OCI-LY3 (cell line): ENCODE results near the gene ERLIN1.

Experiments used
- H2AFZ ChIP-seq: fragments of 200-600, 300-600 bp; shearing (Covaris generic); 2 replicates; pipeline ENCODE4 v1.6.0; 2014; ENCODE audit warnings: antibody characterized with exemption, low read depth, low read length
- H3K27ac ChIP-seq: fragments of 200-600, 300-600 bp; sonication (generic); 2 replicates; pipeline ENCODE4 v1.5.1; 2014; ENCODE audit warnings: mild to moderate bottlenecking, low read length, moderate library complexity, mixed read lengths
- H3K27me3 ChIP-seq: fragments of 200-600, 300-600 bp; sonication (generic); 2 replicates; pipeline ENCODE4 v1.6.1; 2014; ENCODE audit warnings: low read depth, low read length, mixed read lengths
- H3K36me3 ChIP-seq: fragments of 200-600, 300-600 bp; sonication (generic); replicated peaks from 2 replicates; pipeline ENCODE3; 2014; ENCODE audit warnings: low read depth, low read length, mixed read lengths
- H3K4me1 ChIP-seq: fragments of 300-600, 200-600 bp; sonication (generic); 2 replicates; pipeline ENCODE4 v1.6.1; 2014; ENCODE audit warnings: low read length, mixed read lengths
- H3K4me2 ChIP-seq: fragments of 200-600, 300-600 bp; sonication (generic); 2 replicates; pipeline ENCODE4 v1.6.1; 2014; ENCODE audit warnings: low read length, mixed read lengths
- H3K4me3 ChIP-seq: fragments of 300-600, 200-600 bp; sonication (generic); 2 replicates; pipeline ENCODE4 v1.5.1; 2014; ENCODE audit warnings: antibody characterized with exemption, mild to moderate bottlenecking, low read length, moderate library complexity
- H3K79me2 ChIP-seq: fragments of 300-600, 200-600 bp; shearing (Covaris generic); 2 replicates; pipeline ENCODE4 v1.6.1; 2014; ENCODE audit warnings: mild to moderate bottlenecking, low read length, mixed read lengths
- H3K9ac ChIP-seq: fragments of 300-600, 200-600 bp; shearing (Covaris generic); 2 replicates; pipeline ENCODE4 v1.6.0; 2014; ENCODE audit warnings: mild to moderate bottlenecking, low read length, moderate library complexity
- H3K9me3 ChIP-seq: fragments of 200-600, 300-600 bp; shearing (Covaris generic); 2 replicates; pipeline ENCODE4 v1.6.1; 2014; ENCODE audit warnings: low read length, mixed read lengths; ENCODE audit not compliant: insufficient read depth
- H4K20me1 ChIP-seq: fragments of 200-600, 300-600 bp; sonication (generic); 2 replicates; pipeline ENCODE4 v1.6.1; 2016; ENCODE audit warnings: low read length, mixed read lengths; ENCODE audit not compliant: insufficient read depth
- EZH2phosphoT487 ChIP-seq: fragments of 200-600 bp; shearing (Covaris generic); IDR thresholded peaks from 2 replicates; pipeline ENCODE4 v1.6.1; 2018; ENCODE audit warnings: antibody characterized with exemption, mixed run types, low read depth
- TF ChIP-seq, protein P1 (sequence below): fragments of 200-600, 300-600 bp; sonication (generic); IDR thresholded peaks from 2 replicates; pipeline ENCODE4 v1.5.1; 2014; ENCODE audit warnings: antibody characterized with exemption, low read length, low read depth

ERLIN1 gene

DNA sequence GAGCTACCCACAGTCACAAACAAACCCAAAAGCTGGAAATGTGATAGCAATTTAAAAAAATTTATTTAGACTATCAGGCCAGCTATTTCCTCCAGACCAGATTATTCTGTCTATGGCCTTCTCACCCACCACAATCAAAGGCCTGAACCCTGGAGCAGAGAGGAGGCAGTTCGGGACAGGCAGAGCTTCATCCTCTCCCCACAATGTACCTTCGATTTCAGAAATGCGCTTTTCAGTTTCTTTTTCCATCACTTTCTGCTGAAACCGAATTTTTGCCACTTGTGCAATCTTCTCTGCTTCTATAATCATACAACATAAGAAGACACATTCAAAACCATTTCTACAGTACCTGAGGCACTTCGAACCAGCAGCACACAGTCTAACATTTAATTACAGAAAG, 29.9 kb downstream of the ERLIN1 start:
- no peak overlapping the region for H3K27ac ChIP-seq
- no peaks in the 10 kb centered on the region for H3K9me3 ChIP-seq
- TF ChIP-seq EZH2phosphoT487, result no peak
- TF ChIP-seq, protein P1, sequence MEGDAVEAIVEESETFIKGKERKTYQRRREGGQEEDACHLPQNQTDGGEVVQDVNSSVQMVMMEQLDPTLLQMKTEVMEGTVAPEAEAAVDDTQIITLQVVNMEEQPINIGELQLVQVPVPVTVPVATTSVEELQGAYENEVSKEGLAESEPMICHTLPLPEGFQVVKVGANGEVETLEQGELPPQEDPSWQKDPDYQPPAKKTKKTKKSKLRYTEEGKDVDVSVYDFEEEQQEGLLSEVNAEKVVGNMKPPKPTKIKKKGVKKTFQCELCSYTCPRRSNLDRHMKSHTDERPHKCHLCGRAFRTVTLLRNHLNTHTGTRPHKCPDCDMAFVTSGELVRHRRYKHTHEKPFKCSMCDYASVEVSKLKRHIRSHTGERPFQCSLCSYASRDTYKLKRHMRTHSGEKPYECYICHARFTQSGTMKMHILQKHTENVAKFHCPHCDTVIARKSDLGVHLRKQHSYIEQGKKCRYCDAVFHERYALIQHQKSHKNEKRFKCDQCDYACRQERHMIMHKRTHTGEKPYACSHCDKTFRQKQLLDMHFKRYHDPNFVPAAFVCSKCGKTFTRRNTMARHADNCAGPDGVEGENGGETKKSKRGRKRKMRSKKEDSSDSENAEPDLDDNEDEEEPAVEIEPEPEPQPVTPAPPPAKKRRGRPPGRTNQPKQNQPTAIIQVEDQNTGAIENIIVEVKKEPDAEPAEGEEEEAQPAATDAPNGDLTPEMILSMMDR, result no peak
- peaks cover 45% of the 10 kb centered on the region for H3K36me3 ChIP-seq
- peaks cover 29% of the 10 kb centered on the region for H3K79me2 ChIP-seq
- H3K4me3 ChIP-seq, result no peak overlapping the region
- no peaks in the 10 kb centered on the region for H3K27me3 ChIP-seq
- H3K4me1 ChIP-seq, result peaks cover 33% of the 10 kb centered on the region
- 0 out of 2 replicates have a peak overlapping the region, but pooled peaks have one; percentile 26 for H3K4me2 ChIP-seq
- H3K9ac ChIP-seq, result no peak overlapping the region
- no peak overlapping the region for H2AFZ ChIP-seq
- H4K20me1 ChIP-seq, result no peaks in the 10 kb centered on the region

DNA sequence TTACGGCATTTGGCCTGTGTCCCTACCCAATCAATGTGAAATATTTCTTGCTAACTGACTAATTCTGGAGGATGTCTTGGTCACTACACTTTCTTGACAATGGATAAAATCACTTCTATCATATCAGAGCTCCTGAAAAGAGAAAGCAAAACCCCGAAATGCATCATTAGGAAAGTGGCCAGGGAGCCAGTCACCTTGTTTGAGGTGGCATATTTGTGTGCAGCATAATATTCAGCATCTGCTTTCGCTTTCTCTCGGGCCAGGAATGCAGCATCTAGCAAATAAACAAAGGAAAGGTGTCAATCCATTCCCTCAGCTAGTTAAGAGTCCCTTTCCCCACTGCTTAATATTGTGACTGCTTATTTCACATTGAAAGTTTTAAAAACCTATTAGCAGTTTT, 31.2 kb downstream of the ERLIN1 start:
- TF ChIP-seq, protein P1, result no peak
- no peak for TF ChIP-seq EZH2phosphoT487
- peaks cover 38% of the 10 kb centered on the region for H3K36me3 ChIP-seq

DNA sequence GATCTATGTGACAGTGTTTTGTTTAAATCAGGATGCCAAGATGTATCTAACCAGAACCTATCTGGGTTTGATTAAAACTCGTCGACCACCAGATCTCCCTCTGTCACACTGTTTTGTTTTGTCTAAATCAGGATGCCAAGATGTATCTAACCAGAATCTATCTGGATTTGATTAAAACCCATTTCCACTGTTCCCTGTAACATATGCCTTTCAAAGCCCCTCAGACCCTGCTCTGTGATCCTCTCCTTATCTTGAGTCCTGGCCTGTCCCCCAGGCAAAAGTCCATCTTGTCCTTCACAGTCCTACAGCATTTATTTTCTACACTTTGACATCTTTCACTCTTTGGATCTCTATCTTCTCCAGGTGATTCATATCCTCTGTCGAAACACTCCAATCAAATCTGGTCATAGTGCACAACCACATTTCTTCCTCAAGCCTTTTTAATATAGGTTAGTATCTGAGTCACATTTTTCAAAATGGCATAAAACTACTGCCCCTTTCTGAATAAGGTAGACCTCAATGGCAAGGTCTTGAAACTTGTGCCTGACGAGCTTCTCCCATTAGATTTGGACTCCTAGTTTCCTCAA, 32.5 kb downstream of the ERLIN1 start:
- Histone ChIP-seq H3K4me3 (no peak overlapping the region), H3K4me1 (peaks cover 41% of the 10 kb centered on the region), H3K79me2 (peaks cover 16% of the 10 kb centered on the region), H3K36me3 (peaks cover 30% of the 10 kb centered on the region), H2AFZ (no peak overlapping the region), H3K4me2 (no peak overlapping the region), H3K9ac (no peak overlapping the region), H3K9me3 (no peaks in the 10 kb centered on the region), H4K20me1 (no peaks in the 10 kb centered on the region), H3K27me3 (no peaks in the 10 kb centered on the region), H3K27ac (no peak overlapping the region)
- TF ChIP-seq EZH2phosphoT487, result no peak
- TF ChIP-seq, protein P1, result no peak

More for the DNA sequence above, 31.2 kb downstream of the ERLIN1 start:
- Histone ChIP-seq H4K20me1 (no peaks in the 10 kb centered on the region), H3K4me3 (no peak overlapping the region), H2AFZ (no peak overlapping the region), H3K27me3 (no peaks in the 10 kb centered on the region), H3K4me1 (peaks cover 34% of the 10 kb centered on the region), H3K9me3 (no peaks in the 10 kb centered on the region), H3K9ac (no peak overlapping the region), H3K79me2 (peaks cover 29% of the 10 kb centered on the region), H3K4me2 (no peak overlapping the region), H3K27ac (no peak overlapping the region)

DNA sequence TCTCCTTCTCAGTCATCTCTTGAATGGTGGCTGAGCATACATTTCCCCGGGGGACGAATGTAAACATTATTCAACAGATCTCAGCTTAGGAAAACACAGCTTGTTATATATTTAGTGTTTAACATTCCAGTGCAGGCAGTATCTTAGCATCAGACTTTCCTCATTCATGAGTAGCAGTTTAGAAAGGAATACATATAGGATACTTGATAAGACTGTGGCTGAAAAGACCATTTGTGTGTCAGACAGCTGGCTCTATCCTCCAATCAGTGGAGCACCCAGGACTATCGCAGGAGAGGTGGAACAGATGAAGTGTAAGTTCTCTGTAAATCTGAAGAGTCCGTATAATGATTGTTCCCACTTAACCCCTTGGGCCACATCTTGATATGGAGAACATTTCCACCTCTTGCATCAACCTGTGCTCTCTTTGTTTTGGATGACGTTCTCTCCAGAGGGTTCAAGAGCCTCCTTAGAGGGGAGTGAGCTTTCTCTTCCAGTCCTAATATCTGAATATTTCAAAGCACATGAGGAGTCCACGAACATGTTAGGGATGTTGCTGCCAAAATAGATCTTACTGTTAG, 34.0 kb downstream of the ERLIN1 start:
- Histone ChIP-seq H3K27ac (no peak overlapping the region), H3K9ac (no peak overlapping the region), H3K4me3 (no peak overlapping the region), H2AFZ (no peak overlapping the region), H3K36me3 (peaks cover 25% of the 10 kb centered on the region), H3K4me1 (peaks cover 26% of the 10 kb centered on the region), H3K9me3 (no peaks in the 10 kb centered on the region), H4K20me1 (no peaks in the 10 kb centered on the region), H3K79me2 (peaks cover 5% of the 10 kb centered on the region), H3K27me3 (no peaks in the 10 kb centered on the region), H3K4me2 (no peak overlapping the region)
- TF ChIP-seq, protein P1, result no peak
- TF ChIP-seq EZH2phosphoT487, result no peak
